H1 (cell line): ENCODE data around the gene SPARCL1. TPM values are rescaled to one million over a fixed set of nuclear protein-coding genes. Genes with fewer than 3 reads are reported as not detected.

ENCODE experiments used
- CTCF ChIA-PET: fragments of 300-600 bp; sonication (Branson Sonifier 250); formaldehyde crosslinking; loops from one replicate; lab custom pipeline; 2021; ENCODE audit not compliant: partially characterized antibody; lab: Charles Lee
- POLR2A ChIA-PET: fragments of 300-600 bp; sonication (Branson Sonifier 250); formaldehyde crosslinking; loops from one replicate; lab custom pipeline; 2021; ENCODE audit warnings: inconsistent platforms; ENCODE audit not compliant: partially characterized antibody; lab: Charles Lee
- DNase-seq, 2 experiments: peaks; one replicate each; pipeline versions ENCODE4 v3.0.0 to v3.0.0-alpha.2; 2010 to 2022; ENCODE audit warnings: low spot score in 2 of 2, low read depth in 1 of 2, mixed read lengths in 1 of 2
- FAIRE-seq: peaks from 2 replicates; lab custom pipeline; 2011; peaks lifted over from hg19 to GRCh38; lab: Jason Lieb, UNC
- H2AFZ ChIP-seq: 2 replicates; pipeline ENCODE4 v1.8.1; 2012; ENCODE audit warnings: low read length, inconsistent platforms
- H2AK5ac ChIP-seq: 2 replicates; pipeline ENCODE4 v1.6.1; 2013; ENCODE audit warnings: low read depth, low read length
- H2BK120ac ChIP-seq: replicated peaks from 2 replicates; pipeline ENCODE3; 2013; ENCODE audit warnings: low read depth, low read length, inconsistent platforms
- H2BK12ac ChIP-seq: 2 replicates; pipeline ENCODE4 v1.6.1; 2013; ENCODE audit warnings: low read depth, low read length
- H2BK15ac ChIP-seq: 2 replicates; pipeline ENCODE4 v1.6.1; 2013; ENCODE audit warnings: low read length
- H2BK20ac ChIP-seq: 2 replicates; pipeline ENCODE4 v1.6.1; 2013; ENCODE audit warnings: low read length
- H2BK5ac ChIP-seq: 2 replicates; pipeline ENCODE4 v1.6.1; 2013; ENCODE audit warnings: low read depth, low read length
- H3K14ac ChIP-seq: 2 replicates; pipeline ENCODE4 v1.6.1; 2013; ENCODE audit warnings: inconsistent platforms; ENCODE audit not compliant: insufficient read length
- H3K18ac ChIP-seq: 2 replicates; pipeline ENCODE4 v1.6.1; 2013; ENCODE audit warnings: low read length; ENCODE audit errors: extremely low read depth
- H3K23ac ChIP-seq: 2 replicates; pipeline ENCODE4 v1.6.1; 2013; ENCODE audit warnings: inconsistent platforms; ENCODE audit not compliant: insufficient read length
- H3K23me2 ChIP-seq: 2 replicates; pipeline ENCODE4 v1.6.1; 2013; ENCODE audit warnings: low read depth, low read length
- H3K27ac ChIP-seq: 2 replicates; pipeline ENCODE4 v1.6.1; 2011; ENCODE audit warnings: low read depth, low read length, inconsistent platforms
- H3K27me3 ChIP-seq, 4 experiments: replicated peaks in 1 of 4; 1 replicate in 1 of 4; 2 replicates in 3 of 4; pipeline versions ENCODE4 v1.6.1 to v1.8.1; 2011 to 2013; ENCODE audit warnings: low read length in 3 of 4, mild to moderate bottlenecking in 3 of 4, inconsistent platforms in 2 of 4, mixed read lengths in 2 of 4, moderate library complexity in 1 of 4; ENCODE audit not compliant: control insufficient read depth in 3 of 4, insufficient read depth in 3 of 4; ENCODE audit errors: extremely low read depth in 1 of 4
- H3K36me3 ChIP-seq, 4 experiments: 2 replicates each; pipeline versions ENCODE4 v1.6.1 to v1.8.1; 2011 to 2013; ENCODE audit warnings: mild to moderate bottlenecking in 4 of 4, low read length in 3 of 4, moderate library complexity in 2 of 4, control low read depth in 1 of 4, inconsistent platforms in 1 of 4; ENCODE audit not compliant: insufficient read depth in 4 of 4, control insufficient read depth in 2 of 4
- H3K4ac ChIP-seq: replicated peaks from 2 replicates; pipeline ENCODE3; 2013; ENCODE audit warnings: low read length, low read depth, mixed read lengths, inconsistent platforms; ENCODE audit not compliant: insufficient read length
- H3K4me1 ChIP-seq, 4 experiments: replicated peaks in 1 of 4; 1 replicate in 1 of 4; 2 replicates in 3 of 4; pipeline versions ENCODE4 v1.6.1 to v1.8.1; 2011 to 2013; ENCODE audit warnings: low read length in 3 of 4, inconsistent platforms in 2 of 4, mixed read lengths in 1 of 4; ENCODE audit not compliant: insufficient read depth in 4 of 4, control insufficient read depth in 3 of 4
- H3K4me2 ChIP-seq, 2 experiments: 2 replicates each; pipeline versions ENCODE4 v1.6.1 to v1.8.1; 2011 to 2013; ENCODE audit warnings: low read depth in 2 of 2, low read length in 2 of 2, control low read depth in 1 of 2, inconsistent platforms in 1 of 2, mild to moderate bottlenecking in 1 of 2; ENCODE audit not compliant: insufficient read depth in 1 of 2
- H3K4me3 ChIP-seq, 4 experiments: fragments of 200-600, 300-600 bp in 1 of 4; sonication (generic), shearing (Covaris generic), sonication (Bioruptor Twin) in 1 of 4; 2 replicates each; pipeline versions ENCODE4 v1.5.1 to v1.8.1; 2011 to 2016; ENCODE audit warnings: low read length in 4 of 4, low read depth in 3 of 4, control low read depth in 2 of 4, inconsistent platforms in 2 of 4, mild to moderate bottlenecking in 2 of 4, mixed read lengths in 1 of 4, moderate library complexity in 1 of 4; ENCODE audit not compliant: insufficient read depth in 2 of 4; ENCODE audit errors: extremely low read depth in 1 of 4
- H3K56ac ChIP-seq: replicated peaks from 2 replicates; pipeline ENCODE3; 2013; ENCODE audit warnings: low read depth, mild to moderate bottlenecking, mixed read lengths, low read length, inconsistent platforms; ENCODE audit not compliant: insufficient read length
- H3K79me1 ChIP-seq: 2 replicates; pipeline ENCODE4 v1.6.1; 2013; ENCODE audit warnings: low read depth, low read length, control low read depth
- H3K79me2 ChIP-seq, 2 experiments: 2 replicates each; pipeline versions ENCODE4 v1.6.1 to v1.8.1; 2012 to 2013; ENCODE audit warnings: low read length in 2 of 2, mild to moderate bottlenecking in 2 of 2, inconsistent platforms in 1 of 2; ENCODE audit not compliant: insufficient read depth in 2 of 2, control insufficient read depth in 1 of 2
- H3K9ac ChIP-seq, 4 experiments: replicated peaks in 1 of 4; 1 replicate in 1 of 4; 2 replicates in 3 of 4; pipeline versions ENCODE4 v1.6.1 to v1.8.1; 2011 to 2013; ENCODE audit warnings: low read depth in 3 of 4, low read length in 3 of 4, control low read depth in 2 of 4, mild to moderate bottlenecking in 2 of 4, moderate library complexity in 2 of 4, inconsistent platforms in 1 of 4; ENCODE audit errors: extremely low read depth in 1 of 4
- H3K9me3 ChIP-seq, 2 experiments: 2 replicates each; pipeline versions ENCODE4 v1.6.1 to v1.8.1; 2012 to 2013; ENCODE audit warnings: mild to moderate bottlenecking in 2 of 2, moderate library complexity in 2 of 2, control low read depth in 1 of 2, inconsistent platforms in 1 of 2, low read depth in 1 of 2, low read length in 1 of 2, mixed read lengths in 1 of 2; ENCODE audit not compliant: insufficient read depth in 2 of 2
- H4K20me1 ChIP-seq, 2 experiments: replicated peaks in 1 of 2; 2 replicates each; pipeline versions ENCODE3 to v1.8.1; 2011 to 2013; ENCODE audit warnings: inconsistent platforms in 2 of 2, low read length in 2 of 2, mild to moderate bottlenecking in 1 of 2; ENCODE audit not compliant: insufficient read depth in 2 of 2, control insufficient read depth in 1 of 2
- H4K5ac ChIP-seq: 2 replicates; pipeline ENCODE4 v1.6.1; 2013; ENCODE audit warnings: low read length, low read depth, mixed read lengths, inconsistent platforms; ENCODE audit not compliant: insufficient read length
- H4K8ac ChIP-seq: 2 replicates; pipeline ENCODE4 v1.8.0; 2013; ENCODE audit warnings: mild to moderate bottlenecking, moderate library complexity, low read length, inconsistent platforms; ENCODE audit not compliant: insufficient read depth; ENCODE audit errors: extremely low read depth
- H4K91ac ChIP-seq: replicated peaks from 2 replicates; pipeline ENCODE3; 2013; ENCODE audit warnings: low read length, mixed read lengths, inconsistent platforms; ENCODE audit not compliant: insufficient read length
- ASH2L ChIP-seq: fragments of 200-600, 300-600 bp; sonication (generic); IDR thresholded peaks from one replicate; pipeline ENCODE4 v1.7.1; 2017; ENCODE audit warnings: low read length
- BRCA1 ChIP-seq: IDR thresholded peaks from 2 replicates; pipeline ENCODE4 v1.6.1; 2012; ENCODE audit warnings: low read depth, low read length, improper control_type of control experiment
- CHD2 ChIP-seq: IDR thresholded peaks from 2 replicates; pipeline ENCODE4 v1.6.1; 2012; ENCODE audit warnings: low read length, improper control_type of control experiment
- CREB1 ChIP-seq: IDR thresholded peaks from 2 replicates; pipeline ENCODE4 v1.6.1; 2012; ENCODE audit warnings: inconsistent platforms
- EGR1 ChIP-seq: IDR thresholded peaks from 2 replicates; pipeline ENCODE4 v1.6.1; 2011; ENCODE audit warnings: low read depth, low read length, borderline replicate concordance
- EZH2 ChIP-seq: fragments of 200-600 bp; sonication (generic); IDR thresholded peaks from 2 replicates; pipeline ENCODE4 v1.7.1; 2012; ENCODE audit warnings: low read depth, mild to moderate bottlenecking, moderate library complexity, low read length, inconsistent platforms; ENCODE audit not compliant: severe bottlenecking
- NANOG ChIP-seq: IDR thresholded peaks from 2 replicates; pipeline ENCODE4 v1.6.1; 2011; ENCODE audit warnings: low read length, low read depth, mild to moderate bottlenecking, inconsistent platforms; ENCODE audit not compliant: insufficient read depth, poor library complexity, severe bottlenecking
- NRF1 ChIP-seq: IDR thresholded peaks from 2 replicates; pipeline ENCODE4 v1.6.1; 2011; ENCODE audit warnings: mild to moderate bottlenecking, low read depth, low read length, improper control_type of control experiment
- POLR2A ChIP-seq, 2 experiments: IDR thresholded peaks; 1 replicate in 1 of 2; 2 replicates in 1 of 2; pipeline ENCODE4 v1.6.1; 2011; ENCODE audit warnings: low read depth in 2 of 2, low read length in 2 of 2, mild to moderate bottlenecking in 2 of 2; ENCODE audit errors: control extremely low read depth in 1 of 2
- RBBP5 ChIP-seq: IDR thresholded peaks from 2 replicates; pipeline ENCODE4 v1.7.1; 2012; ENCODE audit warnings: low read depth, mild to moderate bottlenecking, inconsistent platforms, low read length, moderate library complexity, borderline replicate concordance
- RFX5 ChIP-seq: IDR thresholded peaks from 2 replicates; pipeline ENCODE4 v1.6.1; 2011; ENCODE audit warnings: low read depth, low read length, improper control_type of control experiment, borderline replicate concordance
- SIN3A ChIP-seq, 2 experiments: IDR thresholded peaks in 1 of 2; conservative IDR thresholded peaks in 1 of 2; 2 replicates each; pipeline ENCODE4 v1.6.1; 2011 to 2012; ENCODE audit warnings: low read length in 2 of 2, improper control_type of control experiment in 1 of 2, low read depth in 1 of 2, mild to moderate bottlenecking in 1 of 2
- SRF ChIP-seq: IDR thresholded peaks from 2 replicates; pipeline ENCODE4 v1.6.1; 2011; ENCODE audit warnings: mild to moderate bottlenecking, low read depth, low read length, moderate library complexity
- YY1 ChIP-seq: IDR thresholded peaks from 2 replicates; pipeline ENCODE4 v1.6.1; 2011; ENCODE audit warnings: low read depth, mild to moderate bottlenecking, low read length
- WGBS, 2 experiments: shearing (Covaris generic) in 1 of 2; methylation state at CpG; one replicate each; pipeline versions ENCODE4 v1.1.6 to v1.1.7; 2013 to 2015; ENCODE audit warnings: low lambda C conversion rate in 2 of 2, mixed read lengths in 2 of 2, inconsistent platforms in 1 of 2, low coverage in 1 of 2, missing lambda C conversion rate in 1 of 2; ENCODE audit not compliant: insufficient replicate concordance in 2 of 2, insufficient coverage in 1 of 2, insufficient read length in 1 of 2; ENCODE audit errors: extremely low coverage in 1 of 2, missing lambda C conversion rate in 1 of 2; 5-methylcytosine and 5-hydroxymethylcytosine counted together
- polyA plus RNA-seq, 7 experiments: library from polyadenylated mRNA; depleted of rRNA in 3 of 7; stranded (reverse) in 5 of 7; unstranded in 2 of 7; fragments of >200 nt in 5 of 7; fragments of 200-250 nt in 2 of 7; gene quantifications; 1 replicate in 5 of 7; 2 replicates in 1 of 7; 4 replicates in 1 of 7; pipeline versions ENCODE4 v1.2.1 to v1.2.3, GENCODE V29; 2011 to 2013; ENCODE audit warnings: missing spikeins in 2 of 7, mixed read lengths in 2 of 7
- total RNA-seq: library from RNA; stranded (reverse); fragmentation: NEBNext Ultra II Directional; extraction: Animal tissue kit (Norgen Biotek cat#: 25700); gene quantifications from 2 replicates; pipeline ENCODE4 v1.2.1, GENCODE V29; 2021
- TF ChIP-seq, protein P1 (sequence below): IDR thresholded peaks from 2 replicates; pipeline ENCODE4 v1.6.1; 2011; ENCODE audit warnings: low read depth, mild to moderate bottlenecking, low read length; ENCODE audit not compliant: insufficient read depth

Gene SPARCL1
- total and polyA plus RNA-seq, 2 of the 8 experiments (the other 6 are each of a cell fraction or from before 2014, with no cell fraction given): 0.48 to 0.51 TPM

DNA sequence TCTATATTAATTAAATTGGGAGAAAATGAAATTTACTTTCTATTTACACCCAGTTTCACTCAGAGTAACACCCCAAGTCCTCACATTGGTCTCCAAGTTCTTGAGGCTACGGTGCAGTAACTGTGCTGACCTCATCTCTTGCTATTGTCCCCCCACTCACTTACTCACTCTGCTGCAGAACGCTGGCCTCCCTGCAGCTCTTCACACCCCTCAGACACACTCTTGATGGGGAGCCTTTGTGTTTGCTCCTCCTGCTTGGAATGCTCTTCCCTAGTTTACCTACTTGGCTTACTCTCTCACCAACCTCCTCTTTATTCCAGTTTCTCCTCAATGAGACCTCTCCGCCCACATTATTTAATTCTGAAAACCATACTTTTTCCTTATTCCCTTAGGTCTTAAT is 22.2 kb upstream of the SPARCL1 start:
- no peak overlapping the region for H4K5ac ChIP-seq
- no peak overlapping the region for H3K4me2 ChIP-seq
- H2BK120ac ChIP-seq: no peak overlapping the region
- H2AK5ac ChIP-seq: no peak overlapping the region
- H3K4ac ChIP-seq: no peak overlapping the region
- no peak overlapping the region for H2BK15ac ChIP-seq
- FAIRE-seq (no peak), DNase-seq (no peak)
- no peaks in the 10 kb centered on the region for H3K36me3 ChIP-seq
- H3K27ac ChIP-seq: no peak overlapping the region
- H2BK12ac ChIP-seq: no peak overlapping the region
- no peaks in the 10 kb centered on the region for H3K9me3 ChIP-seq
- H3K4me3 ChIP-seq: no peak overlapping the region
- no peak overlapping the region for H3K14ac ChIP-seq
- H3K4me1 ChIP-seq: peaks cover 0 to 3% (median 0%) of the 10 kb centered on the region in 4 experiments; a peak in 1 of 7 replicates
- no peak overlapping the region for H3K9ac ChIP-seq
- H3K23me2 ChIP-seq: no peaks in the 10 kb centered on the region
- H3K18ac ChIP-seq: no peak overlapping the region
- 61% methylated on average over 3 of the region's 3 CpGs; no CpG with 5 or more reads in 1 of the 2 experiments for WGBS, 2 experiments
- H3K79me2 ChIP-seq: no peaks in the 10 kb centered on the region
- H3K27me3 ChIP-seq: no peaks in the 10 kb centered on the region
- no peak overlapping the region for H4K91ac ChIP-seq
- ChIA-PET POLR2A (no interaction called here), CTCF (interaction anchor here (1.1 to 1.9 kb wide), 4 partner anchors 7 to 297 kb away, joined by 3 to 9 read pairs (median 5); no protein-coding TSS in a partner anchor)
- no peak overlapping the region for H4K8ac ChIP-seq
- no peaks in the 10 kb centered on the region for H4K20me1 ChIP-seq
- H2AFZ ChIP-seq: no peak overlapping the region; the same call in 1 of the 2 replicates
- no peak overlapping the region for H3K56ac ChIP-seq
- no peak overlapping the region for H2BK20ac ChIP-seq
- no peaks in the 10 kb centered on the region for H3K79me1 ChIP-seq
- no peak overlapping the region for H3K23ac ChIP-seq
- H2BK5ac ChIP-seq: no peak overlapping the region
- TF ChIP-seq SRF (no peak), EGR1 (no peak), EZH2 (no peak), CHD2 (no peak), NRF1 (no peak), NANOG (no peak), CREB1 (no peak), POLR2A (IDR thresholded peaks at IDR 0.05; ENCODE audit: control extremely low read depth in 1 of 2, low read depth in 2 of 2, low read length in 2 of 2) (no peak), SIN3A (conservative IDR thresholded peaks at IDR 0.05 in 1 of 2, IDR thresholded peaks at IDR 0.05 in 1 of 2; ENCODE audit: low read depth in 1 of 2, low read length in 2 of 2) (no peak), YY1 (no peak), RFX5 (no peak), BRCA1 (no peak), RBBP5 (no peak), ASH2L (no peak)
- TF ChIP-seq, protein P1, sequence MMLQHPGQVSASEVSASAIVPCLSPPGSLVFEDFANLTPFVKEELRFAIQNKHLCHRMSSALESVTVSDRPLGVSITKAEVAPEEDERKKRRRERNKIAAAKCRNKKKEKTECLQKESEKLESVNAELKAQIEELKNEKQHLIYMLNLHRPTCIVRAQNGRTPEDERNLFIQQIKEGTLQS: no peak
